Measurements from ENCODE around the gene STK32A. TPM values are rescaled to one million over a fixed set of nuclear protein-coding genes. Genes with fewer than 3 reads are reported as not detected.

The STK32A gene
- total RNA-seq, 1 experiment from 2014 or later: 6.8 TPM

- BruUV-seq (replicated peaks): no TSS peak
- H2AFZ ChIP-seq (ENCODE audit: low read length): peak overlapping the region; percentile 7; the same call in 1 of the 2 replicates
- DNase-seq: peak; percentile 84
Measured at GRCh38 chr5:147348046-147348445, 113.2 kb downstream of the STK32A start.

GRCh38 chr5:147348451-147348850 is 113.6 kb downstream of the STK32A start:
- H4K20me1 ChIP-seq (ENCODE audit: low read length): no peaks in the 10 kb centered on the region
- H2AFZ ChIP-seq (ENCODE audit: low read length): no peak overlapping the region
- H3K36me3 ChIP-seq (ENCODE audit: low read depth, low read length): no peaks in the 10 kb centered on the region
- no peaks in the 10 kb centered on the region for H3K79me2 ChIP-seq (ENCODE audit: low read length)
- BruUV-seq (replicated peaks): no TSS peak
- H3K27me3 ChIP-seq (ENCODE audit: low read length): no peaks in the 10 kb centered on the region
- no peak overlapping the region; the same call in 1 of the 2 replicates for H3K4me3 ChIP-seq (ENCODE audit: low read length)
- POLR2A ChIA-PET (ENCODE audit: unreplicated experiment): no interaction called here
- H3K9me3 ChIP-seq (ENCODE audit: low read length): no peaks in the 10 kb centered on the region
- CTCF ChIA-PET: interaction anchor here (0.6 kb wide), 1 partner anchor 21 kb away, joined by 4 read pairs; no protein-coding TSS in a partner anchor
- DNase-seq (no peak), ATAC-seq (peak; percentile 26)
- H3K27ac ChIP-seq (ENCODE audit: low read length): peak overlapping the region; percentile 81
- H3F3A ChIP-seq (ENCODE audit: low read length, unreplicated experiment): peaks cover 6% of the 10 kb centered on the region
- H3K4me1 ChIP-seq (ENCODE audit: insufficient read depth, low read length): peaks cover 31% of the 10 kb centered on the region
- intact Hi-C loops (cut with micrococcal nuclease): loop anchor here (1.0 to 5.0 kb wide), 4 partner anchors 11 to 111 kb away; partner anchors contain the start of gene STK32A
- no peak overlapping the region for H3K9ac ChIP-seq (ENCODE audit: low read length)
- TF ChIP-seq EZH2phosphoT487 (IDR thresholded peaks at IDR 0.05; ENCODE audit: borderline replicate concordance, low read length) (no peak), EZH2 (IDR thresholded peaks at IDR 0.05; ENCODE audit: low read length, unreplicated experiment) (no peak), CTCF (conservative IDR thresholded peaks at IDR 0.05; ENCODE audit: low read depth, low read length) (no peak)
- peak overlapping the region; percentile 59 for H3K4me2 ChIP-seq (ENCODE audit: low read length)
- H3K9me2 ChIP-seq (replicated peaks; ENCODE audit: low read length): no peaks in the 10 kb centered on the region

More at GRCh38 chr5:147348046-147348445, 113.2 kb downstream of the STK32A start:
- TF ChIP-seq CTCF (conservative IDR thresholded peaks at IDR 0.05; ENCODE audit: low read depth, low read length) (no peak), EZH2phosphoT487 (IDR thresholded peaks at IDR 0.05; ENCODE audit: borderline replicate concordance, low read length) (no peak), EZH2 (IDR thresholded peaks at IDR 0.05; ENCODE audit: low read length, unreplicated experiment) (no peak)
- Histone ChIP-seq H3K9me2 (replicated peaks; ENCODE audit: low read length) (no peaks in the 10 kb centered on the region), H3K9me3 (ENCODE audit: low read length) (no peaks in the 10 kb centered on the region), H4K20me1 (ENCODE audit: low read length) (no peaks in the 10 kb centered on the region), H3K4me2 (ENCODE audit: low read length) (peak overlapping the region; percentile 59), H3K4me3 (ENCODE audit: low read length) (peak overlapping the region; percentile 19; the same call in 1 of the 2 replicates), H3K4me1 (ENCODE audit: insufficient read depth, low read length) (peaks cover 31% of the 10 kb centered on the region), H3K27me3 (ENCODE audit: low read length) (no peaks in the 10 kb centered on the region), H3K36me3 (ENCODE audit: low read depth, low read length) (no peaks in the 10 kb centered on the region), H3K9ac (ENCODE audit: low read length) (no peak overlapping the region), H3K27ac (ENCODE audit: low read length) (peak overlapping the region; percentile 81), H3F3A (ENCODE audit: low read length, unreplicated experiment) (peaks cover 6% of the 10 kb centered on the region), H3K79me2 (ENCODE audit: low read length) (no peaks in the 10 kb centered on the region)
- intact Hi-C loops (cut with micrococcal nuclease): loop anchor here (1.0 to 5.0 kb wide), 4 partner anchors 11 to 111 kb away; partner anchors contain the start of gene STK32A
- ChIA-PET CTCF (no interaction called here), POLR2A (ENCODE audit: unreplicated experiment) (no interaction called here)
- ATAC-seq: peak; percentile 96

- no TSS peak for BruUV-seq (replicated peaks)
- DNase-seq (no peak), ATAC-seq (no peak)
- no peaks in the 10 kb centered on the region for H3K27me3 ChIP-seq (ENCODE audit: low read length)
- peak overlapping the region; percentile 81 for H3K27ac ChIP-seq (ENCODE audit: low read length)
- TF ChIP-seq EZH2phosphoT487 (IDR thresholded peaks at IDR 0.05; ENCODE audit: borderline replicate concordance, low read length): no peak
- TF ChIP-seq EZH2 (IDR thresholded peaks at IDR 0.05; ENCODE audit: low read length, unreplicated experiment): no peak
- TF ChIP-seq CTCF (conservative IDR thresholded peaks at IDR 0.05; ENCODE audit: low read depth, low read length): no peak
- intact Hi-C loops (cut with micrococcal nuclease): loop anchor here (2.0 to 5.0 kb wide), 3 partner anchors 38 to 112 kb away; partner anchors contain the start of gene STK32A
- H2AFZ ChIP-seq (ENCODE audit: low read length): no peak overlapping the region
- H3K4me3 ChIP-seq (ENCODE audit: low read length): no peak overlapping the region
- H3K9me3 ChIP-seq (ENCODE audit: low read length): no peaks in the 10 kb centered on the region
- no peaks in the 10 kb centered on the region for H3K36me3 ChIP-seq (ENCODE audit: low read depth, low read length)
- peaks cover 6% of the 10 kb centered on the region for H3F3A ChIP-seq (ENCODE audit: low read length, unreplicated experiment)
- peaks cover 31% of the 10 kb centered on the region for H3K4me1 ChIP-seq (ENCODE audit: insufficient read depth, low read length)
- H3K9me2 ChIP-seq (replicated peaks; ENCODE audit: low read length): no peaks in the 10 kb centered on the region
- H3K4me2 ChIP-seq (ENCODE audit: low read length): peak overlapping the region; percentile 59
- no peaks in the 10 kb centered on the region for H4K20me1 ChIP-seq (ENCODE audit: low read length)
- no peaks in the 10 kb centered on the region for H3K79me2 ChIP-seq (ENCODE audit: low read length)
- ChIA-PET CTCF (no interaction called here), POLR2A (ENCODE audit: unreplicated experiment) (no interaction called here)
- H3K9ac ChIP-seq (ENCODE audit: low read length): no peak overlapping the region
Measured at GRCh38 chr5:147349241-147349640, 114.4 kb downstream of the STK32A start.
